Effector CD4-positive, alpha-beta T cell (primary cell): ENCODE measurements around the gene AK3.
"Not testable (repeated sequence)": the region's sequence is repeated elsewhere in the genome, so short reads cannot be mapped to it uniquely, and the experiment has no call there.

Experiments used
- DNase-seq: peaks from one replicate; pipeline ENCODE4 v3.0.0-alpha.2; 2020

The AK3 gene

GRCh38 chr9:4662989-4663792, 77.8 kb downstream of the AK3 start:
- DNase-seq = no peak

GRCh38 chr9:4662108-4662988, 78.7 kb downstream of the AK3 start, which contains the start of gene PLPP6:
TSS of gene PLPP6 (plus strand) at chr9:4662294. CDS start at chr9:4662376, 82 bp downstream.
- peak; percentile 74 for DNase-seq

- no peak for DNase-seq
Observed at GRCh38 chr9:4661611-4662010, 79.4 kb downstream of the AK3 start.

- no peak for DNase-seq
Observed at GRCh38 chr9:4661165-4661564, 79.8 kb downstream of the AK3 start.

- not testable (repeated sequence) for DNase-seq
Observed at GRCh38 chr9:4660665-4661064, 80.3 kb downstream of the AK3 start.
